GM12892 (cell line): ENCODE measurements around the gene SFXN5.

Source experiments
- DNase-seq: peaks from one replicate; pipeline ENCODE4 v3.0.0; 2011; ENCODE audit not compliant: insufficient read length
- FAIRE-seq: peaks from 2 replicates; lab custom pipeline; 2011; peaks lifted over from hg19 to GRCh38; lab: Jason Lieb, UNC
- POLR2A ChIP-seq: IDR thresholded peaks from 2 replicates; pipeline ENCODE4 v1.6.1; 2011; ENCODE audit warnings: low read depth, low read length, control low read depth
- POLR2AphosphoS5 ChIP-seq: IDR thresholded peaks from 2 replicates; pipeline ENCODE4 v1.6.1; 2011; ENCODE audit warnings: low read depth, low read length, control low read depth
- TAF1 ChIP-seq: IDR thresholded peaks from 2 replicates; pipeline ENCODE4 v1.6.1; 2011; ENCODE audit warnings: low read depth, mild to moderate bottlenecking, control low read depth, low read length, borderline replicate concordance

Gene SFXN5

GRCh38 chr2:72964146-72964525, 107.4 kb downstream of the SFXN5 start:
- TF ChIP-seq POLR2AphosphoS5: no peak
- no peak for TF ChIP-seq POLR2A
- TF ChIP-seq TAF1: no peak
- no peak for FAIRE-seq
- no peak for DNase-seq

- TF ChIP-seq POLR2AphosphoS5 (no peak), TAF1 (no peak), POLR2A (no peak)
- no peak for FAIRE-seq
- DNase-seq: no peak
These were observed 107.9 kb downstream of the SFXN5 start for GRCh38 chr2:72963423-72964145.

- TF ChIP-seq POLR2AphosphoS5 (no peak), POLR2A (no peak), TAF1 (no peak)
- no peak for FAIRE-seq
- no peak for DNase-seq
These were observed 108.6 kb downstream of the SFXN5 start for GRCh38 chr2:72962911-72963310.

- no peak for DNase-seq
These were observed 109.6 kb downstream of the SFXN5 start for GRCh38 chr2:72961853-72962468.

GRCh38 chr2:72961036-72961720, 110.3 kb downstream of the SFXN5 start:
- DNase-seq (no peak), FAIRE-seq (no peak)
- no peak for TF ChIP-seq TAF1
- TF ChIP-seq POLR2AphosphoS5: no peak
- no peak for TF ChIP-seq POLR2A

More at GRCh38 chr2:72961853-72962468, 109.6 kb downstream of the SFXN5 start:
- no peak for FAIRE-seq
- TF ChIP-seq TAF1 (no peak), POLR2A (no peak), POLR2AphosphoS5 (no peak)

- TF ChIP-seq POLR2A: no peak
- TF ChIP-seq POLR2AphosphoS5: no peak
- TF ChIP-seq TAF1: no peak
- FAIRE-seq (no peak), DNase-seq (no peak)
These were observed 111.2 kb downstream of the SFXN5 start for GRCh38 chr2:72959995-72960981.

- FAIRE-seq (no peak), DNase-seq (no peak)
- TF ChIP-seq TAF1: no peak
- TF ChIP-seq POLR2A: no peak
- no peak for TF ChIP-seq POLR2AphosphoS5
These were observed 112.0 kb downstream of the SFXN5 start for GRCh38 chr2:72959554-72959953.

- no peak for TF ChIP-seq POLR2A
- TF ChIP-seq POLR2AphosphoS5: no peak
- TF ChIP-seq TAF1: no peak
- no peak for FAIRE-seq
- DNase-seq: no peak
These were observed 112.7 kb downstream of the SFXN5 start for GRCh38 chr2:72958542-72959385.

GRCh38 chr2:72956936-72957335, 114.6 kb downstream of the SFXN5 start:
- TF ChIP-seq POLR2AphosphoS5 (no peak), TAF1 (no peak), POLR2A (no peak)
- no peak for FAIRE-seq
- DNase-seq: no peak

GRCh38 chr2:72956050-72956395, 115.5 kb downstream of the SFXN5 start:
- FAIRE-seq: no peak
- no peak for TF ChIP-seq TAF1
- TF ChIP-seq POLR2A: no peak
- TF ChIP-seq POLR2AphosphoS5: no peak
- no peak for DNase-seq
